IPS-18c (cell line): ENCODE results near the gene SYT5.

Experiments
- H3K4me3 ChIP-seq: 2 replicates; pipeline ENCODE4 v1.7.0; 2013; ENCODE audit warnings: low read depth, mild to moderate bottlenecking, low read length, moderate library complexity; ENCODE audit not compliant: insufficient read depth
- H3K9me3 ChIP-seq: one replicate; pipeline ENCODE4 v1.6.1; 2013; ENCODE audit warnings: mild to moderate bottlenecking, low read length, moderate library complexity; ENCODE audit not compliant: control insufficient read depth, insufficient read depth

Gene SYT5

GRCh38 chr19:55134736-55135135 lies 45.4 kb downstream of the SYT5 start:
- Histone ChIP-seq H3K9me3 (no peaks in the 10 kb centered on the region), H3K4me3 (no peak overlapping the region)

GRCh38 chr19:55133639-55134444 lies 46.2 kb downstream of the SYT5 start:
- Histone ChIP-seq H3K9me3 (no peaks in the 10 kb centered on the region), H3K4me3 (no peak overlapping the region)

- Histone ChIP-seq H3K9me3 (no peaks in the 10 kb centered on the region), H3K4me3 (no peak overlapping the region)
These were observed 47.5 kb downstream of the SYT5 start for GRCh38 chr19:55132453-55133129.

- no peak overlapping the region for H3K4me3 ChIP-seq
- H3K9me3 ChIP-seq = no peaks in the 10 kb centered on the region
These were observed 48.7 kb downstream of the SYT5 start for GRCh38 chr19:55131421-55131820.
